HepG2 (cell line): ENCODE data around the gene SRSF10. TPM values are rescaled to one million over a fixed set of nuclear protein-coding genes. Genes with fewer than 3 reads are reported as not detected.

Source experiments
- FOXA1 ChIP-seq, 2 experiments: fragments of 450-650 bp in 1 of 2; sonication (generic) in 1 of 2; formaldehyde crosslinking in 1 of 2; IDR thresholded peaks; 2 replicates each; pipeline versions ENCODE4 v1.4.0 to v1.6.1; 2016 to 2020; ENCODE audit warnings: missing genetic modification reagents in 1 of 2
- KDM6A ChIP-seq: IDR thresholded peaks from 2 replicates; pipeline ENCODE4 v1.6.1; 2016; ENCODE audit warnings: low read depth
- ZHX1 ChIP-seq: sonication (generic); formaldehyde crosslinking; IDR thresholded peaks from 2 replicates; pipeline ENCODE4 v1.8.1; 2022; ENCODE audit warnings: low read depth, mild to moderate bottlenecking, missing genetic modification reagents
- ZNF512 ChIP-seq: sonication (generic); formaldehyde crosslinking; IDR thresholded peaks from 2 replicates; pipeline ENCODE4 v1.4.0; 2020; ENCODE audit warnings: mild to moderate bottlenecking, missing genetic modification reagents
- ZNF672 ChIP-seq: sonication (generic); formaldehyde crosslinking; IDR thresholded peaks from 2 replicates; pipeline ENCODE4 v1.8.1; 2022; ENCODE audit warnings: missing genetic modification reagents
- ZNF770 ChIP-seq: sonication (generic); formaldehyde crosslinking; IDR thresholded peaks from 2 replicates; pipeline ENCODE4 v1.5.0; 2020; ENCODE audit warnings: mild to moderate bottlenecking, missing genetic modification reagents
- polyA plus RNA-seq, 8 experiments: library from polyadenylated mRNA; depleted of rRNA in 3 of 8; stranded (reverse) in 7 of 8; unstranded in 1 of 8; fragments of >200 nt; fragmentation: Illumina TruSeq in 4 of 8; extraction: Trizol in 4 of 8; gene quantifications; 2 replicates each; pipeline versions ENCODE4 v1.2.1 to v1.2.3, GENCODE V29; 2011 to 2016; ENCODE audit warnings: low read depth in 4 of 8, missing spikeins in 1 of 8, mixed read lengths in 1 of 8; ENCODE audit not compliant: insufficient read depth in 1 of 8
- total RNA-seq, 5 experiments: library from RNA; depleted of rRNA; stranded (reverse); fragments of >200 nt; fragmentation: Illumina TruSeq; extraction: Trizol; gene quantifications; 2 replicates each; pipeline ENCODE4 v1.2.3, GENCODE V29; 2016; ENCODE audit warnings: low read depth in 1 of 5

SRSF10 gene
- total and polyA plus RNA-seq, 2 of the 13 experiments (the other 11 are each of a cell fraction or from before 2014, with no cell fraction given): 126 to 186 TPM

- no peak for TF ChIP-seq ZHX1 (CRISPR knock-in tag)
- no peak for TF ChIP-seq KDM6A
- no peak for TF ChIP-seq ZNF770
- no peak for TF ChIP-seq FOXA1 (IDR thresholded peaks at IDR 0.05)
- TF ChIP-seq FOXA1 (CRISPR knock-in tag; IDR thresholded peaks at IDR 0.05): no peak
- TF ChIP-seq ZNF512 (CRISPR knock-in tag): no peak
- no peak for TF ChIP-seq ZNF672 (CRISPR knock-in tag)
Observed at GRCh38 chr1:23930861-23931490, 49.2 kb downstream of the SRSF10 start (continued).
